GM12878 (cell line): Measurements from ENCODE around the gene SETBP1.

Source experiments
- POLR2A ChIP-seq: IDR thresholded peaks from 2 replicates; pipeline ENCODE4 v1.6.1; 2011; ENCODE audit warnings: low read depth, mild to moderate bottlenecking, low read length
- SMC3 ChIP-seq: IDR thresholded peaks from 2 replicates; pipeline ENCODE4 v1.6.1; 2011; ENCODE audit warnings: low read length, improper control_type of control experiment, borderline replicate concordance
- TF ChIP-seq, protein P1 (sequence below), 3 experiments: IDR thresholded peaks in 2 of 3; conservative IDR thresholded peaks in 1 of 3; 2 replicates each; pipeline ENCODE4 v1.5.1; 2011; ENCODE audit warnings: low read depth in 3 of 3, low read length in 3 of 3, mild to moderate bottlenecking in 3 of 3, control low read depth in 2 of 3, moderate library complexity in 2 of 3, inconsistent platforms in 1 of 3, mixed read lengths in 1 of 3; ENCODE audit not compliant: control insufficient read depth in 2 of 3, insufficient read depth in 1 of 3; ENCODE audit errors: extremely low read depth in 1 of 3
- TF ChIP-seq, protein P2 (sequence below): fragments of 450-650 bp; conservative IDR thresholded peaks from 2 replicates; pipeline ENCODE4 v1.6.1; 2017; ENCODE audit warnings: mild to moderate bottlenecking, moderate library complexity

DNA sequence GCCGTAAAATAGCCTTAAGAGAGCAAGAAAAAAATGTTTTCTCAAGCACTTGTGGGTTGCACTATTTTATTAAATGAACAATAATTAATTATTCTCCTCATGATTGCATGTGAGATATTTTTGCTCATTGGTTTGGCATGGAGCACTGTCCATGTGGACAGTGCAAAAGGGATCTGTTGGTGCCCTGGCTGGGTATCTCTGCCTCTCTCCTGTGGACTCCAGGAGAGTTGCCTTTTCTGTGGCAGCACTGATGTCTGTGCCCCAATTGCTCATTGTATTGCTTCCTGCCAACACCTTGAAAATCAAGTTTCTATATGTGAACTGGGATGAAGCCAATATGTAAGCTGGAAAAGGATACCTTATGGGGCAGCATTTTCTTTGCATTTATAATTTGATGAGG lies 131.7 kb downstream of the SETBP1 start:
- TF ChIP-seq, protein P1, sequence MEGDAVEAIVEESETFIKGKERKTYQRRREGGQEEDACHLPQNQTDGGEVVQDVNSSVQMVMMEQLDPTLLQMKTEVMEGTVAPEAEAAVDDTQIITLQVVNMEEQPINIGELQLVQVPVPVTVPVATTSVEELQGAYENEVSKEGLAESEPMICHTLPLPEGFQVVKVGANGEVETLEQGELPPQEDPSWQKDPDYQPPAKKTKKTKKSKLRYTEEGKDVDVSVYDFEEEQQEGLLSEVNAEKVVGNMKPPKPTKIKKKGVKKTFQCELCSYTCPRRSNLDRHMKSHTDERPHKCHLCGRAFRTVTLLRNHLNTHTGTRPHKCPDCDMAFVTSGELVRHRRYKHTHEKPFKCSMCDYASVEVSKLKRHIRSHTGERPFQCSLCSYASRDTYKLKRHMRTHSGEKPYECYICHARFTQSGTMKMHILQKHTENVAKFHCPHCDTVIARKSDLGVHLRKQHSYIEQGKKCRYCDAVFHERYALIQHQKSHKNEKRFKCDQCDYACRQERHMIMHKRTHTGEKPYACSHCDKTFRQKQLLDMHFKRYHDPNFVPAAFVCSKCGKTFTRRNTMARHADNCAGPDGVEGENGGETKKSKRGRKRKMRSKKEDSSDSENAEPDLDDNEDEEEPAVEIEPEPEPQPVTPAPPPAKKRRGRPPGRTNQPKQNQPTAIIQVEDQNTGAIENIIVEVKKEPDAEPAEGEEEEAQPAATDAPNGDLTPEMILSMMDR (IDR thresholded peaks at IDR 0.05 in 2 of 3, conservative IDR thresholded peaks at IDR 0.05 in 1 of 3; ENCODE audit: control insufficient read depth in 2 of 3, extremely low read depth in 1 of 3, insufficient read depth in 1 of 3, low read depth in 3 of 3, low read length in 3 of 3), result no peak
- TF ChIP-seq POLR2A (no peak), SMC3 (no peak)
- TF ChIP-seq, protein P2, sequence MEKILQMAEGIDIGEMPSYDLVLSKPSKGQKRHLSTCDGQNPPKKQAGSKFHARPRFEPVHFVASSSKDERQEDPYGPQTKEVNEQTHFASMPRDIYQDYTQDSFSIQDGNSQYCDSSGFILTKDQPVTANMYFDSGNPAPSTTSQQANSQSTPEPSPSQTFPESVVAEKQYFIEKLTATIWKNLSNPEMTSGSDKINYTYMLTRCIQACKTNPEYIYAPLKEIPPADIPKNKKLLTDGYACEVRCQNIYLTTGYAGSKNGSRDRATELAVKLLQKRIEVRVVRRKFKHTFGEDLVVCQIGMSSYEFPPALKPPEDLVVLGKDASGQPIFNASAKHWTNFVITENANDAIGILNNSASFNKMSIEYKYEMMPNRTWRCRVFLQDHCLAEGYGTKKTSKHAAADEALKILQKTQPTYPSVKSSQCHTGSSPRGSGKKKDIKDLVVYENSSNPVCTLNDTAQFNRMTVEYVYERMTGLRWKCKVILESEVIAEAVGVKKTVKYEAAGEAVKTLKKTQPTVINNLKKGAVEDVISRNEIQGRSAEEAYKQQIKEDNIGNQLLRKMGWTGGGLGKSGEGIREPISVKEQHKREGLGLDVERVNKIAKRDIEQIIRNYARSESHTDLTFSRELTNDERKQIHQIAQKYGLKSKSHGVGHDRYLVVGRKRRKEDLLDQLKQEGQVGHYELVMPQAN, result no peak
